Measurements from ENCODE around the gene ADAT1. TPM values are rescaled to one million over a fixed set of nuclear protein-coding genes. Genes with fewer than 3 reads are reported as not detected.

Gene ADAT1
- total RNA-seq, 3 donors from 2014 or later (not counting 1 experiment from before 2014, with no cell fraction given) = 63.5 to 65.2 (median 64.8) TPM

DNA sequence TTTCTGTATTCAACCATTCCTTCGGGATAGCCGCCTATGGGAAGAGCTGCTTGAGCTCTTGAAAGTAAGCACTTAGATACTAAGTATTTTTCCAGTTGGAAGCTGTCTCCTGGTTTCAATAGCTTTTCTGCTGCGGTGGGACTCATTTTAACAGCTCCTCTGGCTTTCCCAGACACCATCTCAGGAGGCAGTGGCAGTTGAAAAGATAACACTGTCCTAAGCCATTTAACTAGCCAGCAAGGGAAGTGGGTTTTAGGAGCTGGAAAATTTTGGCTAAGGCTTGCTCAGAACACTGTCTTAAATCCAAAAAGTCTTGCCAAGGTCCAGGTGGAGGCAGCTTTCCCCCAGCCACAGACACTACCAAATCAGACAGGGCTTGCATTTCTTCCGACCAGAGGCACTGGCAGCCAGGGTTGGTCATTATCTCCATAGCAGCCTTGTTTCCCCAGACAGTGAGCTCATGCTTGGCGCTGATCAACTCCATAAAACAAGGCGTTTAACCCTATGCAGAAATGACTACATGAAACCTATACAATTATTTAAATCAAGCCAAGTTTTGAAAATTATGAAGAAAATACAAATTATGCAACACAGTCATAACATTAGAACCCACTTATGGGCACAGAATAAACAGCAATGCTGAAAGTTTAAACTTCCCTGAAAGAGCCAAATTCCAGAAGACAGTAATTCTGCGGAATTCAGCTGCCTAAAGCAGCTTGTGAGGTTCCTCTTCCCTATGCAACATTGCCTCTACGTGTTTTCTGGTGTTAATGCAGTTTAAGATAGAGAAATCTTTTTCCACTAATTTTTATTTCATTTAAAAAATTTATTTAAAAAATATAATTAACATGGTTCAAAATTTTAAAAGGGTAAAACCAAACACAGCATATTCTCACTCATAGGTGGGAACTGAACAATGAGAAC is 31.9 kb downstream of the ADAT1 start:
- no peaks in the 10 kb centered on the region for H3K9me3 Mint-ChIP-seq
- no peak overlapping the region for H3K27ac ChIP-seq (ENCODE audit: low read length)
- peaks cover 0 to 5% of the 10 kb centered on the region in 2 donors for H3K4me1 Mint-ChIP-seq
- no peaks in the 10 kb centered on the region for H3K36me3 ChIP-seq (ENCODE audit: control insufficient read depth, insufficient read depth, low read length)
- H3K4me1 ChIP-seq (ENCODE audit: control insufficient read depth, insufficient read depth, low read length) = no peaks in the 10 kb centered on the region
- H3K4me3 Mint-ChIP-seq = no peak overlapping the region
- intact Hi-C loops (cut with micrococcal nuclease) = no loop called here
- H3K4me3 ChIP-seq (ENCODE audit: low read length) = no peak overlapping the region
- TF ChIP-seq, protein P1, sequence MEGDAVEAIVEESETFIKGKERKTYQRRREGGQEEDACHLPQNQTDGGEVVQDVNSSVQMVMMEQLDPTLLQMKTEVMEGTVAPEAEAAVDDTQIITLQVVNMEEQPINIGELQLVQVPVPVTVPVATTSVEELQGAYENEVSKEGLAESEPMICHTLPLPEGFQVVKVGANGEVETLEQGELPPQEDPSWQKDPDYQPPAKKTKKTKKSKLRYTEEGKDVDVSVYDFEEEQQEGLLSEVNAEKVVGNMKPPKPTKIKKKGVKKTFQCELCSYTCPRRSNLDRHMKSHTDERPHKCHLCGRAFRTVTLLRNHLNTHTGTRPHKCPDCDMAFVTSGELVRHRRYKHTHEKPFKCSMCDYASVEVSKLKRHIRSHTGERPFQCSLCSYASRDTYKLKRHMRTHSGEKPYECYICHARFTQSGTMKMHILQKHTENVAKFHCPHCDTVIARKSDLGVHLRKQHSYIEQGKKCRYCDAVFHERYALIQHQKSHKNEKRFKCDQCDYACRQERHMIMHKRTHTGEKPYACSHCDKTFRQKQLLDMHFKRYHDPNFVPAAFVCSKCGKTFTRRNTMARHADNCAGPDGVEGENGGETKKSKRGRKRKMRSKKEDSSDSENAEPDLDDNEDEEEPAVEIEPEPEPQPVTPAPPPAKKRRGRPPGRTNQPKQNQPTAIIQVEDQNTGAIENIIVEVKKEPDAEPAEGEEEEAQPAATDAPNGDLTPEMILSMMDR (IDR thresholded peaks at IDR 0.05) = no peak
- ATAC-seq (no peak), DNase-seq (no peak)
- H3K27me3 Mint-ChIP-seq (ENCODE audit: low read depth in 2 of 2) = no peaks in the 10 kb centered on the region
- no peak overlapping the region for H3K27ac Mint-ChIP-seq
- no peaks in the 10 kb centered on the region for H3K36me3 Mint-ChIP-seq
- 94% methylated on average over 7 of the region's 8 CpGs for WGBS (ENCODE audit: insufficient coverage)
- H3K27me3 ChIP-seq (ENCODE audit: control insufficient read depth, insufficient read depth, low read length) = no peaks in the 10 kb centered on the region
- H3K9me3 ChIP-seq (ENCODE audit: control insufficient read depth, insufficient read depth, low read length) = no peaks in the 10 kb centered on the region

DNA sequence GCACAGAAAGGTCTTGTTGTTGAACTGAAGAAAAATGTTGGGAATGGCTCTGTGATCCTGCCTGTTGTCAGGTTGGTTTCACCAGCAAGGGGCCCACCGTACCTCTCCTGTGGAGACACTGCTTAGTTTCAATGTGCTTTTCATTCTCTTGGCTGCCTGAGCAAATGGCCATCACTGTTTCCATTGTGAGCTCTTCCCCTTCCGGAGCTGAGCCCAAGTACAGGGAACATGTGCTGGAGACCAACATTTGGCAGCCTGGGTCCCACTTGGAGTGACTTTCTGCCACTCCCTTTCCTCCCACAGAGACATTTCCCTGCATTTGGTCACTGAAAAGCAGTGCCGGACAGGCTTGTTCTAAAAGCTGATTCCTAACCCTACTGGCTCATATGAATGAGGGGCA is 33.8 kb downstream of the ADAT1 start:
- no peaks in the 10 kb centered on the region for H3K4me1 ChIP-seq (ENCODE audit: control insufficient read depth, insufficient read depth, low read length)
- H3K27me3 ChIP-seq (ENCODE audit: control insufficient read depth, insufficient read depth, low read length) = no peaks in the 10 kb centered on the region
- H3K4me1 Mint-ChIP-seq = peaks cover 0 to 10% of the 10 kb centered on the region in 2 donors
- DNase-seq (no peak), ATAC-seq (no peak)
- no peak overlapping the region for H3K27ac Mint-ChIP-seq
- 96% methylated on average over 3 of the region's 3 CpGs for WGBS (ENCODE audit: insufficient coverage)
- no peaks in the 10 kb centered on the region for H3K36me3 Mint-ChIP-seq
- no peak overlapping the region for H3K27ac ChIP-seq (ENCODE audit: low read length)
- no peak overlapping the region for H3K4me3 ChIP-seq (ENCODE audit: low read length)
- intact Hi-C loops (cut with micrococcal nuclease) = no loop called here
- no peaks in the 10 kb centered on the region for H3K9me3 Mint-ChIP-seq
- no peak overlapping the region for H3K4me3 Mint-ChIP-seq
- TF ChIP-seq, protein P1 (IDR thresholded peaks at IDR 0.05) = no peak
- H3K36me3 ChIP-seq (ENCODE audit: control insufficient read depth, insufficient read depth, low read length) = no peaks in the 10 kb centered on the region
- H3K9me3 ChIP-seq (ENCODE audit: control insufficient read depth, insufficient read depth, low read length) = no peaks in the 10 kb centered on the region
- H3K27me3 Mint-ChIP-seq (ENCODE audit: low read depth in 2 of 2) = no peaks in the 10 kb centered on the region

DNA sequence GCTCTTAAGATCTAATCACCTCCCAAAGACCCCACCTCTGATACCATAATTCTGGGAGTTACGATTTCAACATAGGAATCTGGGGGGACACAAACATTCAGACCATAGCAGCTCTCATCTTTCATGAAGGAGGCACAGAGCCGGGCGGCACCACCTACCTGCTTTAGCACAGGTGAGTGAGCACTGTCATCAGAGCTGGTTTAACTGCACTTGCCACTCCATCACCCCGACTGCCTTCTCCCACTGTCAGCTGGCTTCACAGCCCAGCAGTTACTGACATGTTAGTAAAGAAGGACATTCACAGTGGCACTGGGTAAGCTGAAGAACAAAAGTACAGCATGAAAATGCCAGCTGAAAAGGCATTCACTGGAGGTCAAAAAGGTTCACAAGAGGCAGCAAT is 34.4 kb downstream of the ADAT1 start:
- Mint-ChIP-seq H3K4me1 (peaks cover 0 to 10% of the 10 kb centered on the region in 2 donors), H3K36me3 (no peaks in the 10 kb centered on the region), H3K27me3 (ENCODE audit: low read depth in 2 of 2) (no peaks in the 10 kb centered on the region), H3K9me3 (no peaks in the 10 kb centered on the region), H3K4me3 (no peak overlapping the region), H3K27ac (no peak overlapping the region)
- ATAC-seq (no peak), DNase-seq (no peak)
- Histone ChIP-seq H3K27me3 (ENCODE audit: control insufficient read depth, insufficient read depth, low read length) (no peaks in the 10 kb centered on the region), H3K36me3 (ENCODE audit: control insufficient read depth, insufficient read depth, low read length) (no peaks in the 10 kb centered on the region), H3K4me1 (ENCODE audit: control insufficient read depth, insufficient read depth, low read length) (no peaks in the 10 kb centered on the region), H3K4me3 (ENCODE audit: low read length) (no peak overlapping the region), H3K9me3 (ENCODE audit: control insufficient read depth, insufficient read depth, low read length) (no peaks in the 10 kb centered on the region), H3K27ac (ENCODE audit: low read length) (no peak overlapping the region)
- intact Hi-C loops (cut with micrococcal nuclease) = no loop called here
- 96% methylated on average over 4 of the region's 4 CpGs for WGBS (ENCODE audit: insufficient coverage)
- TF ChIP-seq, protein P1 (IDR thresholded peaks at IDR 0.05) = no peak
